HepG2 (cell line): ENCODE results near the gene UBAP1L. TPM values are rescaled to one million over a fixed set of nuclear protein-coding genes. Genes with fewer than 3 reads are reported as not detected.
A peak's percentile ranks its signal among the peaks of the same experiment; 100 is the strongest.
"Not testable (repeated sequence)": the region's sequence is repeated elsewhere in the genome, so short reads cannot be mapped to it uniquely, and the experiment has no call there.

Experiments used
- ATAC-seq: fragments of 200-7000 bp; cut with Tn5 transposase; 3 replicates; pipeline ENCODE4 v1.9.1; 2020; ENCODE audit warnings: mild to moderate bottlenecking, moderate library complexity
- BruUV-seq: library from RNA; stranded (reverse); fragments of 400-500 nt; replicated peaks from 2 replicates; lab custom pipeline; 2021; lab: Mats Ljungman, UMichigan
- CTCF ChIA-PET: fragments of 300-600 bp; formaldehyde crosslinking; extraction: SDS; loops from one replicate; lab custom pipeline; 2021; ENCODE audit warnings: low total read pairs, inconsistent platforms, low intra/inter-chr PET ratio; lab: Yijun Ruan, JAX
- POLR2A ChIA-PET: fragments of 350-600 bp; sonication (Branson Sonifier 250); formaldehyde crosslinking; loops from one replicate; lab custom pipeline; 2020; ENCODE audit warnings: antibody characterized with exemption, inconsistent platforms; lab: Yijun Ruan, JAX
- DNase-seq: peaks from one replicate; pipeline ENCODE4 v3.0.0-alpha.2; 2015; ENCODE audit warnings: low spot score
- FAIRE-seq: peaks from 3 replicates; lab custom pipeline; 2011; peaks lifted over from hg19 to GRCh38; lab: Jason Lieb, UNC
- H2AFZ ChIP-seq: one replicate; pipeline ENCODE4 v1.6.1; 2011; ENCODE audit warnings: low read length, inconsistent platforms
- H3K27ac ChIP-seq: fragments of 300-600 bp; 3 replicates; pipeline ENCODE4 v1.8.0; 2011; ENCODE audit warnings: mixed run types, mild to moderate bottlenecking, mixed read lengths, low read length, inconsistent platforms; ENCODE audit not compliant: insufficient read depth; ENCODE audit errors: extremely low read length
- H3K27me3 ChIP-seq, 2 experiments: fragments of 200-600 bp in 1 of 2; 2 replicates in 1 of 2; 3 replicates in 1 of 2; pipeline versions ENCODE4 v1.6.0 to v1.8.0; 2011; ENCODE audit warnings: low read length in 2 of 2, mild to moderate bottlenecking in 2 of 2, moderate library complexity in 2 of 2, inconsistent platforms in 1 of 2; ENCODE audit not compliant: insufficient read depth in 2 of 2, control insufficient read depth in 1 of 2
- H3K36me3 ChIP-seq, 2 experiments: fragments of 200-600 bp in 1 of 2; replicated peaks in 1 of 2; 2 replicates in 1 of 2; 3 replicates in 1 of 2; pipeline versions ENCODE4 v1.5.1 to v1.8.0; 2011; ENCODE audit warnings: low read length in 2 of 2, inconsistent platforms in 1 of 2; ENCODE audit not compliant: insufficient read depth in 2 of 2, control insufficient read depth in 1 of 2
- H3K4me1 ChIP-seq: 2 replicates; pipeline ENCODE4 v1.5.1; 2012; ENCODE audit warnings: low read length, inconsistent platforms; ENCODE audit not compliant: insufficient read depth
- H3K4me2 ChIP-seq: 2 replicates; pipeline ENCODE4 v1.6.0; 2011; ENCODE audit warnings: low read depth, low read length, inconsistent platforms
- H3K4me3 ChIP-seq, 3 experiments: fragments of 200-600 bp in 1 of 3; sonication (generic), shearing (Covaris generic) in 1 of 3; replicated peaks in 1 of 3; 2 replicates each; pipeline ENCODE4 v1.5.1; 2011 to 2016; ENCODE audit warnings: low read length in 3 of 3, inconsistent platforms in 2 of 3, low read depth in 2 of 3, mild to moderate bottlenecking in 2 of 3, control low read depth in 1 of 3, mixed read lengths in 1 of 3; ENCODE audit not compliant: insufficient read depth in 1 of 3
- H3K79me2 ChIP-seq: one replicate; pipeline ENCODE4 v1.6.1; 2011; ENCODE audit warnings: low read length, inconsistent platforms; ENCODE audit not compliant: insufficient read depth
- H3K9ac ChIP-seq: 2 replicates; pipeline ENCODE4 v1.6.0; 2011; ENCODE audit warnings: mild to moderate bottlenecking, low read depth, low read length, inconsistent platforms; ENCODE audit not compliant: insufficient read depth
- H3K9me3 ChIP-seq: 2 replicates; pipeline ENCODE4 v1.5.1; 2012; ENCODE audit warnings: mild to moderate bottlenecking, low read length
- H4K20me1 ChIP-seq: 2 replicates; pipeline ENCODE4 v1.6.0; 2011; ENCODE audit warnings: inconsistent platforms, mild to moderate bottlenecking, low read length, moderate library complexity; ENCODE audit not compliant: insufficient read depth
- NFYB ChIP-seq: sonication (generic); formaldehyde crosslinking; IDR thresholded peaks from 2 replicates; pipeline ENCODE4 v1.4.0; 2020; ENCODE audit warnings: missing genetic modification reagents
- NFYC ChIP-seq: IDR thresholded peaks from 2 replicates; pipeline ENCODE4 v1.6.1; 2016; ENCODE audit warnings: missing genetic modification reagents, missing compliant biosample characterization
- ZMYM4 ChIP-seq: sonication (generic); formaldehyde crosslinking; IDR thresholded peaks from 2 replicates; pipeline ENCODE4 v1.8.1; 2023; ENCODE audit warnings: mild to moderate bottlenecking, missing genetic modification reagents
- whole genome bisulfite sequencing: methylation state at CpG from one replicate; pipeline ENCODE4 v1.1.6; 2017; ENCODE audit warnings: low lambda C conversion rate; 5-methylcytosine and 5-hydroxymethylcytosine counted together
- in situ Hi-C: cut with HindIII; loops from 2 replicates; pipeline ENCODE4 v1.10.0; 2017; ENCODE audit warnings: low pct_unique_long_range_greater_than_20kb; ENCODE audit not compliant: extremely low pct_ligation_motif_present
- intact Hi-C: fragments of 100-400 bp; cut with micrococcal nuclease; formaldehyde crosslinking; loops from one replicate; pipeline ENCODE4 v1.10.0; 2022; ENCODE audit not compliant: unreplicated experiment
- polyA plus RNA-seq, 8 experiments: library from polyadenylated mRNA; depleted of rRNA in 3 of 8; stranded (reverse) in 7 of 8; unstranded in 1 of 8; fragments of >200 nt; fragmentation: Illumina TruSeq in 4 of 8; extraction: Trizol in 4 of 8; gene quantifications; 2 replicates each; pipeline versions ENCODE4 v1.2.1 to v1.2.3, GENCODE V29; 2011 to 2016; ENCODE audit warnings: low read depth in 4 of 8, missing spikeins in 1 of 8, mixed read lengths in 1 of 8; ENCODE audit not compliant: insufficient read depth in 1 of 8
- total RNA-seq, 5 experiments: library from RNA; depleted of rRNA; stranded (reverse); fragments of >200 nt; fragmentation: Illumina TruSeq; extraction: Trizol; gene quantifications; 2 replicates each; pipeline ENCODE4 v1.2.3, GENCODE V29; 2016; ENCODE audit warnings: low read depth in 1 of 5
- TF ChIP-seq, protein P1 (sequence below): sonication (generic); formaldehyde crosslinking; IDR thresholded peaks from 2 replicates; pipeline ENCODE4 v1.4.0; 2020; ENCODE audit warnings: missing genetic modification reagents, borderline replicate concordance

UBAP1L gene
- total and polyA plus RNA-seq, 2 of the 13 experiments (the other 11 are each of a cell fraction or from before 2014, with no cell fraction given), result 0.86 to 1.4 TPM

DNA sequence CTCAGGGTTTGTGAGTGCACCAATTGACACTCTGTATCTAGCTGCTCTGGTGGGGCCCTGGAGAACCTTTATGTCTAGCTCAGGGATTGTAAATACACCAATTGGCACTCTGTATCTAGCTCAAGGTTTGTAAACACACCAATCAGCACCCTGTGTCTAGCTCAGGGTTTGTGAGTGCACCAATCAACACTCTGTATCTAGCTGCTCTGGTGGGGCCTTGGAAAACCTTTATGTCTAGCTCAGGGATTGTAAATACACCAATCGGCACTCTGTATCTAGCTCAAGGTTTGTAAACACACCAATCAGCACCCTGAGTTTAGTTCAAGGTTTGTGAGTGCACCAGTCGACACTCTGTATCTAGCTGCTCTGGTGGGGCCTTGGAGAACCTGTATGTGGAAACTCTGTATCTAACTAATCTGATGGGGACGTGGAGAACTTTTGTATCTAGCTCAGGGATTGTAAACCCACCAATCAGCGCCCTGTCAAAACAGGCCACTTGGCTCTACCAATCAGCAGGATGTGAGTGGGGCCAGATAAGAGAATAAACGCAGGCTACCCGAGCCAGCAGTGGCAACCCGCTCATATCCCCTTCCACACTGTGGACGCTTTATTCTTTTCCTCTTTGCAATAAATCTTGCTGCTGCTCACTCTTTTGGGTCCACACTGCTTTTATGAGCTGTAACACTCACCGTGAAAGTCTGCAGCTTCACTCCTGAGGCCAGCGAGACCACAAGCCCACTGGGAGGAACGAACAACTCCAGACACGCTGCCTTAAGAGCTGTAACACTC is 39.2 kb downstream of the UBAP1L start:
- H3K27me3 ChIP-seq, H3K79me2 ChIP-seq, H2AFZ ChIP-seq, DNase-seq, H3K27ac ChIP-seq, in situ Hi-C loops: not testable (repeated sequence)
- peak; percentile 74 for TF ChIP-seq NFYB (CRISPR knock-in tag)
- peak; percentile 65 for TF ChIP-seq NFYC (CRISPR knock-in tag)
- TF ChIP-seq ZMYM4, result 0 out of 2 replicates have a peak, but pooled peaks have one; percentile 26
- TF ChIP-seq, protein P1, sequence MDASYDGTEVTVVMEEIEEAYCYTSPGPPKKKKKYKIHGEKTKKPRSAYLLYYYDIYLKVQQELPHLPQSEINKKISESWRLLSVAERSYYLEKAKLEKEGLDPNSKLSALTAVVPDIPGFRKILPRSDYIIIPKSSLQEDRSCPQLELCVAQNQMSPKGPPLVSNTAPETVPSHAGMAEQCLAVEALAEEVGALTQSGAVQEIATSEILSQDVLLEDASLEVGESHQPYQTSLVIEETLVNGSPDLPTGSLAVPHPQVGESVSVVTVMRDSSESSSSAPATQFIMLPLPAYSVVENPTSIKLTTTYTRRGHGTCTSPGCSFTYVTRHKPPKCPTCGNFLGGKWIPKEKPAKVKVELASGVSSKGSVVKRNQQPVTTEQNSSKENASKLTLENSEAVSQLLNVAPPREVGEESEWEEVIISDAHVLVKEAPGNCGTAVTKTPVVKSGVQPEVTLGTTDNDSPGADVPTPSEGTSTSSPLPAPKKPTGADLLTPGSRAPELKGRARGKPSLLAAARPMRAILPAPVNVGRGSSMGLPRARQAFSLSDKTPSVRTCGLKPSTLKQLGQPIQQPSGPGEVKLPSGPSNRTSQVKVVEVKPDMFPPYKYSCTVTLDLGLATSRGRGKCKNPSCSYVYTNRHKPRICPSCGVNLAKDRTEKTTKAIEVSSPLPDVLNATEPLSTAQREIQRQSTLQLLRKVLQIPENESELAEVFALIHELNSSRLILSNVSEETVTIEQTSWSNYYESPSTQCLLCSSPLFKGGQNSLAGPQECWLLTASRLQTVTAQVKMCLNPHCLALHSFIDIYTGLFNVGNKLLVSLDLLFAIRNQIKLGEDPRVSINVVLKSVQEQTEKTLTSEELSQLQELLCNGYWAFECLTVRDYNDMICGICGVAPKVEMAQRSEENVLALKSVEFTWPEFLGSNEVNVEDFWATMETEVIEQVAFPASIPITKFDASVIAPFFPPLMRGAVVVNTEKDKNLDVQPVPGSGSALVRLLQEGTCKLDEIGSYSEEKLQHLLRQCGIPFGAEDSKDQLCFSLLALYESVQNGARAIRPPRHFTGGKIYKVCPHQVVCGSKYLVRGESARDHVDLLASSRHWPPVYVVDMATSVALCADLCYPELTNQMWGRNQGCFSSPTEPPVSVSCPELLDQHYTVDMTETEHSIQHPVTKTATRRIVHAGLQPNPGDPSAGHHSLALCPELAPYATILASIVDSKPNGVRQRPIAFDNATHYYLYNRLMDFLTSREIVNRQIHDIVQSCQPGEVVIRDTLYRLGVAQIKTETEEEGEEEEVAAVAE (CRISPR knock-in tag), result peak; percentile 40; the same call in 1 of the 2 replicates
- TF ChIP-seq, all 625 proteins: peak for 4; not testable (repeated sequence) for 621
- H4K20me1 ChIP-seq, H3K9me3 ChIP-seq, H3K4me2 ChIP-seq, BruUV-seq, ATAC-seq, intact Hi-C loops, H3K9ac ChIP-seq, H3K4me3 ChIP-seq, CTCF ChIA-PET, H3K36me3 ChIP-seq, FAIRE-seq: not testable (repeated sequence)
- POLR2A ChIA-PET, result interaction anchor here (1.3 kb wide), 1 partner anchor 13 kb away, joined by 3 read pairs; no protein-coding TSS in a partner anchor
- 64% methylated on average over 10 of the region's 12 CpGs for WGBS
- peaks cover 19% of the 10 kb centered on the region for H3K4me1 ChIP-seq

DNA sequence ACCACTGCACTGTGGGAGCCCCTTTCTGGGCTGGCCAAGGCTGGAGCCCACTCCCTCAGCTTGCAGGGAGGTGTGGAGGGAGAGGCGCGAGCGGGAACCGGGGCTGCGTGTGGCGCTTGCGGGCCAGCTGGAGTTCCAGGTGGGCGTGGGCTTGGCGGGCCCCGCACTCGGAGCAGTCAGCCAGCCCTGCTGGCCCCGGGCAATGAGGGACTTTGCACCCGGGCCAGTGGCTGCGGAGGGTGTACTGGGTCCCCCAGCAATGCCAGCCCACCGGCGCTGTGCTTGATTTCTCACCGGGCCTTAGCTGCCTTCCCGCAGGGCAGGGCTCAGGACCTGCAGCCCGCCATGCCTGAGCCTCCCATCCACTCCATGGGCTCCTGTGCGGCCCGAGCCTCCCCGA is 40.1 kb downstream of the UBAP1L start:
- in situ Hi-C loops, result not testable (repeated sequence)

More for the DNA sequence above, 40.1 kb downstream of the UBAP1L start:
- intact Hi-C loops, FAIRE-seq, ATAC-seq, H3K79me2 ChIP-seq, H3K27me3 ChIP-seq, CTCF ChIA-PET, H3K9ac ChIP-seq, DNase-seq, H3K4me2 ChIP-seq, BruUV-seq, H2AFZ ChIP-seq, H3K36me3 ChIP-seq, H3K9me3 ChIP-seq, H4K20me1 ChIP-seq, H3K27ac ChIP-seq, H3K4me3 ChIP-seq: not testable (repeated sequence)
- WGBS, result no CpG with 5 or more reads among the region's 22 CpGs
- POLR2A ChIA-PET, result interaction anchor here (1.3 kb wide), 1 partner anchor 14 kb away, joined by 3 read pairs; no protein-coding TSS in a partner anchor
- peaks cover 12% of the 10 kb centered on the region for H3K4me1 ChIP-seq
